ENCODE data around the gene KRT27. TPM values are rescaled to one million over a fixed set of nuclear protein-coding genes. Genes with fewer than 3 reads are reported as not detected.

KRT27 gene
- total and polyA plus RNA-seq, 2 experiments from 2014 or later: not detected

GRCh38 chr17:40795019-40795667 is 12.8 kb upstream of the KRT27 start (continued):
- TF ChIP-seq REST (IDR thresholded peaks at IDR 0.05; ENCODE audit: unreplicated experiment) (no peak), ETS1 (IDR thresholded peaks at IDR 0.05) (no peak)

GRCh38 chr17:40794466-40794865 is 12.1 kb upstream of the KRT27 start:
- Mint-ChIP-seq H3K36me3 (ENCODE audit: low read depth) (no peaks in the 10 kb centered on the region), H3K4me3 (no peak overlapping the region), H3K27ac (no peak overlapping the region), H3K4me1 (peaks cover 3% of the 10 kb centered on the region; the same call in 1 of the 3 replicates), H3K27me3 (ENCODE audit: insufficient read depth, low read depth, poor library complexity) (peaks cover 4% of the 10 kb centered on the region), H3K9me3 (no peaks in the 10 kb centered on the region)
- ATAC-seq (no peak), DNase-seq (ENCODE audit: low spot score) (no peak)
- Histone ChIP-seq H3K4me1 (ENCODE audit: insufficient read depth) (no peaks in the 10 kb centered on the region), H2AFZ (no peak overlapping the region), H3K4me2 (no peak overlapping the region), H3K27ac (ENCODE audit: low read depth) (no peak overlapping the region), H3F3A (replicated peaks; ENCODE audit: low read depth) (no peaks in the 10 kb centered on the region), H3K79me2 (replicated peaks; ENCODE audit: insufficient read depth) (no peaks in the 10 kb centered on the region), H3K9me2 (ENCODE audit: insufficient read depth) (no peaks in the 10 kb centered on the region), H3K27me3 (ENCODE audit: insufficient read depth) (no peaks in the 10 kb centered on the region), H4K20me1 (replicated peaks; ENCODE audit: insufficient read depth) (no peaks in the 10 kb centered on the region), H3K4me3 (no peak overlapping the region), H3K36me3 (ENCODE audit: insufficient read depth) (no peaks in the 10 kb centered on the region)
- no peak for TF ChIP-seq POLR2AphosphoS5 (IDR thresholded peaks at IDR 0.05; ENCODE audit: low read depth)
- no peak for TF ChIP-seq EZH2phosphoT487 (IDR thresholded peaks at IDR 0.05; ENCODE audit: unreplicated experiment)
- TF ChIP-seq ZNF114 (CRISPR knock-in tag; IDR thresholded peaks at IDR 0.05): no peak
- no peak for TF ChIP-seq REST (IDR thresholded peaks at IDR 0.05; ENCODE audit: unreplicated experiment)
- TF ChIP-seq ZNF331 (CRISPR knock-in tag; IDR thresholded peaks at IDR 0.05; ENCODE audit: low read depth): no peak
- no peak for TF ChIP-seq CREB1 (CRISPR knock-in tag; IDR thresholded peaks at IDR 0.05; ENCODE audit: low read depth)
- no peak for TF ChIP-seq JUNB (IDR thresholded peaks at IDR 0.05; ENCODE audit: unreplicated experiment)
- no peak for TF ChIP-seq NANOG (IDR thresholded peaks at IDR 0.05; ENCODE audit: borderline replicate concordance)
- no peak for TF ChIP-seq ZNF462 (CRISPR knock-in tag; IDR thresholded peaks at IDR 0.05)
- TF ChIP-seq STAT1 (IDR thresholded peaks at IDR 0.05; ENCODE audit: unreplicated experiment): no peak
